Dermis blood vessel endothelial cell (primary cell): ENCODE results near the gene GRK5. TPM values are rescaled to one million over a fixed set of nuclear protein-coding genes. Genes with fewer than 3 reads are reported as not detected.

ENCODE experiments used
- DNase-seq: peaks from one replicate; pipeline ENCODE4 v3.0.0; 2010
- total RNA-seq: library from RNA; depleted of rRNA; stranded (reverse); fragments of >200 nt; gene quantifications from 2 replicates; pipeline ENCODE4 v1.2.3, GENCODE V29; 2014

Gene GRK5
- total RNA-seq, 1 donor from 2014 or later, result 57.9 TPM

DNA sequence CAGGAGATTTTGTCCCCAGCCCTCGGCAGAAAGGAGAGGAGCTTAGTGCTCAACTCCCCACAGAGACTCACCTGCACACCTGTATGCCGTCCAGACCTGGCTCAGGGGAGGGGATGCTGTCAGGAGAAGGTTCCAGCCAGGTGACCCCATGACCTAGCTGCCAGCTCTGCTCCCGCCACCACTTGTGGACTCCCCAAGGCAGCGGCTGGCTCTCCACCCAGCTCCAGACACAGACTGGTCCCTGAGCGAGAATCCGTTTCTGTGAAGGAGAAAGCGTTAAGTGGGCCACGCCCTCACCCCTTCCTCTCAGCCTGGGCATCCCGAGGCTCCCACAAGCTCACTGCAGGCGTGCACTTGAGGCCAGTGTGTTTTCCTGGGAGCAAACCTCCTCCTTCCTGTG, 258.7 kb downstream of the GRK5 start:
- DNase-seq, result no peak

GRCh38 chr10:119466655-119467054, 259.3 kb downstream of the GRK5 start:
- DNase-seq, result no peak

- no peak for DNase-seq
Measured at GRCh38 chr10:119468542-119469324, 261.4 kb downstream of the GRK5 start.

- DNase-seq, result no peak
Measured at GRCh38 chr10:119469325-119469707, 261.9 kb downstream of the GRK5 start.

- no peak for DNase-seq
Measured at GRCh38 chr10:119469846-119470245, 262.5 kb downstream of the GRK5 start.

- DNase-seq, result no peak
Measured at GRCh38 chr10:119470920-119471702, 263.7 kb downstream of the GRK5 start.

DNA sequence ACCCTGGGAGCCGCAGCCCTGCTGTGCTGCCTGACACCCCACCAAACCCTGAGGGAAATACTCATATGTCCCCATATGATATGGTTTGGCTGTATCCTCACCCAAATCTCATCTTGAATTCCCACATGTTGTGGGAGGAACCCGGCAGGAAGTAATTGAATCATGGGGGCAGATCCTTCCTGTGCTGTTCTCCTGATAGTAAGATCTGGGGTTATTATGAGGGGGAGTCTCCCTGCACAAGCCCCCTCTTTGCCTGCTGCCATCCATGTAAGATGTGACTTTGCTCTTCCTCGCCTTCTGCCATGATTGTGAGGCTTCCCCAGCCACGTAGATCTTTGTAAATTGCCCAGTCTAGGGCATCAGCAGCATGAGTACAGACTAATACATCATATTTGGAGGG, 266.4 kb downstream of the GRK5 start:
- DNase-seq, result no peak

GRCh38 chr10:119474606-119475005, 267.2 kb downstream of the GRK5 start:
- no peak for DNase-seq

DNA sequence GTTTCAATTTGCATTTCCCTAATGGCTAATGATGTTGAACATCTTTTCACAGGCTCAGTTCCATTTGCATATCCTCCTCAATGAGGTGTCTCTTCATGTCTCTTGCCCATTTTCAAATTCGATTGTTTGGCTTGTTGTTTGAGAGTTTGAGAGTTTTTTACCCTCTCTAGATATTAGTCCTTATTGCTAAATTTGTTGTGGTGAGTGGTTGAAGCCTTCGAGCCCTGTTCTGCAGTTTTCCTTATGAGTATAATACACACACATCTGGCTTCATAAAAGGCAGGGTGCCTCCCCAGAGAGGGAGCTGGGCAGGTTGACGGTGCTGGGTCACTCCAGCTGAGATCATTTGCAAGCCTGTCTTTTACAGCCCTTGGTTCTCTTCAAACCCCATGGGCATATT, 270.1 kb downstream of the GRK5 start:
- no peak for DNase-seq

GRCh38 chr10:119478111-119478802, 270.9 kb downstream of the GRK5 start:
- no peak for DNase-seq

DNA sequence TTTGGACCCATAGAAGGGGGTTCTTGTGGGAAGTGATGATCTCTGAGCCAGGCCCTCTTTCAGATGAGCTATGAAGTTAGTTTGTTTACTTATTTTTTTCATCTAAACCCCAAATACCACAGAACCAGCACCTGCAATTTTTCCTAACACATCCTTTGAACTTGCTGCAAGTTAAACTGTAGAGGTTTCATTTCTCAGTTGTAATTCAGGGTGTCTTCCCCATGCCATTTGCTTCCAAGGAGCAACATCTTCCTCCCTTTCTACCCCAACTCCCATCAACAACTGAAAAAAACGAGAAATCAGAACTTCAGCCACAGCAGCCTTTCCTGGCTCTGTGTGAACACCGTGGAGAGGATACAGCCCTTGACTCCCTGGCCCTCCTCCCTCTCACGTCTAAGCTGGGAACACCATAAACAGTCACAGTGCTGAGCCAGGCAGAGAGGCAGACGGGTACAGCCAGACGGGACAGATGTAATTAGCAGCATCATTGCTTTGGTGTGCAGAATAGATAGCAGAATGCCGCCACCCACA, 271.5 kb downstream of the GRK5 start:
- no peak for DNase-seq

- no peak for DNase-seq
Measured at GRCh38 chr10:119479532-119479931, 272.2 kb downstream of the GRK5 start.

GRCh38 chr10:119480667-119481066, 273.3 kb downstream of the GRK5 start:
- DNase-seq, result peak; percentile 56

- no peak for DNase-seq
Measured at GRCh38 chr10:119481781-119482426, 274.5 kb downstream of the GRK5 start.

DNA sequence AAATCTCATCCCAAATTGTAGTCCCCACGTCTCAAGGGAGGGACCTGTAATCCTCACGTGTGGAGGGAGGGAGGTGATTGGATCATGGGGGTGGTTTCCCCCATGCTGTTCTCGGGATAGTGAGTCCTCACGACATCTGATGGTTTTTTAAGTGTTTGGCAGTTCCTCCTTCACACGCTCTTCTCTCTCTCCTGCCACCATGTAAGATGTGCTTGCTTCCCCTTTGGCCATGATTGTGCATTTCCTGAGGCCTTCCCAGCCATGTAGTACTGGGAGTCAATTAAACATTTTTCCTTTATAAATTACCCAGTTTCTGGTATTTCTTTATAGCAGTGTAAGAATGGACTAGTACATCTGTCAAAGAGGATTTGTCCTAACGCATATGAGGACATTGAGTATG, 275.6 kb downstream of the GRK5 start:
- no peak for DNase-seq

GRCh38 chr10:119483839-119484238, 276.5 kb downstream of the GRK5 start:
- DNase-seq, result peak; percentile 50

DNA sequence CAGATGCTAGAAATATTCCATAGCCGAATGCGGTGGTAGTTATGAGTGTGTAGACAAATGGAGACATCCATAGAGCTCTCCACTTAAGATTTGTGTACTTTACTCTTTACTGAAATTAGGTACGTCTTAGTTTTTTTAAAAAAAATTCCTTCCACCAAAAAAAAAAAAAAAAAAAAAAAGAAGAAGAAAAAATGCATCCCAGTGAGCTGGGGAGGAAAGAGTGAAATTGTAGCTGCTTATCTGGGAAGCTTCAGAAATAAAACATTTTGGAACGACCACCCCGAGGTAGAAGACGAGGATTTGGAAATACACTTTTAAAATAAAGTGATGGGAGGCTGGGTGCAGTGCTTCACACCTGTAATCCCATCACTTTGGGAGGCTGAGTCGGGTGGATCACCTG, 281.3 kb downstream of the GRK5 start:
- DNase-seq, result no peak

DNA sequence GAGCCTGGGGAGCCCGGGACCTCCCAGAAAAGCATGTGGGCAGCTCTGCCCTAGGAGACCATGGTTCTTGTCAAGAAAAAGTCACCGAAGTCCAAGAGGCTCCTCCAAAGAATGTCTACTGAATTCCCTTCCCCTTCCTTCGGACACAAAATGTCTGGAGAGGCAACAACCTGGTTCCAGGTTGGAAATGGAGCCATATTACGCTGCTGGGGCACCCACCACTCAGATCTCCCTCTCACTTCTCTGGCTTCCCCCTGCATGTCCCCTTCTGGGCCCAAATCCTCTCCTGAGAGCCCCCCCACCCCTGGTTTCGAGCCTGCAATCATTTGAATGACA, 282.6 kb downstream of the GRK5 start:
- DNase-seq, result no peak

DNA sequence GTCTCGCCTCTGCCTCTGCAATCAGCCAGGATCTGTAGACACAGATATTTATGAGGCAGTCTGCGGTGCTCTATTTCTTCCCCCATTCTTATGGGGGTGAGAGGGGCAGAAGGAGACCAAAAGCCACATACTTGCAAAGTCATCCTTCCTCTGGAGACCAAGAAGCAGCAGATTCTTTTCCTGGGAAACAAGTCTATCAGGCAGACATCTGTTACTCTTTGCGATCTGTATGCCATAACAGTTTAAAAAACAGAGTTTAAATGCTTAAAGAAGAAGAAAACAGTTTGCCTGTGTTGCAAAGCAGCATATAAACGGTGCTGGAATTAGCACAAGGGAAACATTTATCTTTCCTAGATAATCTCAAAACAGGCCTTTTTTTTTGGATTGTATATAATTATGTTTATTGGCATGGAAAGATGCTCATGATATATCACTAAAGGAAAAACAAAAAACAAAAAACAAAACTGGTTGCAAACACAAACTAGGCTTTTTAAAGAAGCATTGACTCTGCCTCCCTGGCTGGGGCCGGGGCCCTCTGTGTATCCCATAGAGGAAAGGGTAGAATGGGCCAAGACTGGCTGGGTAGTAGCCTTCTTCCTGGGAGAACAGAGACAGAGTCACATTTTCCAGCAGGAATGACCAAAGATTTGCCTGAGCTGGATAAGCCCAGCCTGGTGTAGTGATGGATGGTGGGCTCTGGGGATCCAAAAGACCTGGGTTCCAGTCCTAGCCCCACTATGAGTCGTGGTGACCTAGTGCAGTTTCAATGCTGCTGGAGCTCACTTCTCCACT, 284.8 kb downstream of the GRK5 start:
- no peak for DNase-seq

- peak; percentile 43 for DNase-seq
Measured at GRCh38 chr10:119493155-119493554, 285.8 kb downstream of the GRK5 start.

DNA sequence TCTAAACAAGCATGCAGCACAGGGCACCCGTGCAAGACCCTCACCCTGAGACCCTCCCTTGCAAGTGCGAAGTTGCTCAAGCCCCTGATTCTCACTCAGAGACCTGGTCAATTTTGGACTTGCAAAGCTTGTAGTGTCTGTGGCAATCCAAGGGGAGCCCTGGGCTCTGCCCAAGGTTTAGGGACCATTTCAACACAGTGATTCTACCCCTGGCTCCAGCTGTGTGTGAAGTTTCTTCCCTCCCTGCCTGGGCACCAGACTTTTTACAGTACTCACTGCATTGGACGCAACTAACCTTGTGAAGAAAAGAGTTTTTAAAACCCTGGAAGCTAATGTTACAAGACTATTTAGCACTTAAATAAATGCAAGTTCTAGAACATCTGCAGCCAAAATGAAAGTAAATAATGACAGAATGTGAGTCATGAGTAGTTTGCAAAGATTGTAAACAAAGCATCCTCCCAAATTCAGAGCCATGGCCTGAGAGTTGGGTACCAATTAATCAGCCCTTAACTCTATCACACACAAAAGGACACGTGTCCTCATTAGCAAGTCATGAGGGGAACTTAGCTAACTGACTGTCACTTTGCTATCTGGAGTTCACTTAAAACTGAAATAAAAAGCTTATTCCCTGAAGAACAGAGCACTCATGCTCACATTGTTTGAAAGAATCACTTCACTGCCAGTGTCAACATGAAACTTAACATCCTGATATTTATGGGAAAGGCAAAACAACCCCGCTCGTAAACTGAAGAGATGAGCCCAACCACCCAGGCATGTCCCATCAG, 287.1 kb downstream of the GRK5 start:
- DNase-seq, result no peak
